Psoas muscle (tissue), 8 donors: ENCODE measurements around the gene ZNF683. TPM values are rescaled to one million over a fixed set of nuclear protein-coding genes. Genes with fewer than 3 reads are reported as not detected.

Experiments used
- ATAC-seq, 4 donors: fragments of 200-7000 bp; cut with Tn5 transposase; one replicate each; pipeline ENCODE4 v1.9.1; 2020; ENCODE audit warnings: moderate library complexity in 3 of 4, mild to moderate bottlenecking in 2 of 4
- DNase-seq, 2 donors: peaks; one replicate each; pipeline ENCODE4 v3.0.0-alpha.2; 2020
- H3K27ac ChIP-seq: fragments of 200-600 bp; one replicate; pipeline ENCODE4 v1.8.0; 2022
- H3K27me3 ChIP-seq, 3 donors: fragments of 200-600 bp in 1 of 3; one replicate each; pipeline versions ENCODE4 v1.6.1 to v1.8.0; 2013 to 2022; ENCODE audit warnings: low read length in 2 of 3, mild to moderate bottlenecking in 2 of 3, moderate library complexity in 1 of 3; ENCODE audit not compliant: insufficient read depth in 3 of 3
- H3K36me3 ChIP-seq, 2 donors: fragments of 200-600 bp in 1 of 2; one replicate each; pipeline versions ENCODE4 v1.6.1 to v1.8.0; 2013 to 2022; ENCODE audit warnings: low read depth in 1 of 2, mild to moderate bottlenecking in 1 of 2, moderate library complexity in 1 of 2; ENCODE audit not compliant: insufficient read depth in 1 of 2
- H3K4me1 ChIP-seq: fragments of 200-600 bp; one replicate; pipeline ENCODE4 v1.8.0; 2022
- H3K4me3 ChIP-seq: fragments of 200-600 bp; one replicate; pipeline ENCODE4 v1.8.0; 2022; ENCODE audit warnings: mild to moderate bottlenecking
- H3K9me3 ChIP-seq: fragments of 200-600 bp; one replicate; pipeline ENCODE4 v1.8.0; 2022
- WGBS, 3 donors: extraction: QIAGEN DNeasy Blood & Tissue Kit; methylation state at CpG; one replicate each; pipeline versions ENCODE4 v1.1.6 to v1.1.7; 2013; 5-methylcytosine and 5-hydroxymethylcytosine counted together
- intact Hi-C, 2 donors: fragments of 100-400 bp; cut with DNase I; formaldehyde crosslinking; loops; one replicate each; pipeline versions ENCODE4 v1.11.0 to v1.14.2; 2022
- polyA plus RNA-seq, 3 donors: library from polyadenylated mRNA; stranded (reverse); fragments of 200-250 nt; gene quantifications; one replicate each; pipeline ENCODE4 v1.2.3, GENCODE V29; 2013
- total RNA-seq, 4 donors: library from RNA; stranded (reverse); fragmentation: NEBNext Ultra II Directional in 2 of 4; extraction: Animal tissue kit (Norgen Biotek cat#: 25700) in 2 of 4; gene quantifications; one replicate each; pipeline versions ENCODE4 v1.2.1 to v1.2.4, GENCODE V29; 2021 to 2023
- TF ChIP-seq, protein P1 (sequence below): fragments of 200-600 bp; IDR thresholded peaks from one replicate; pipeline ENCODE4 v1.8.0; 2022; ENCODE audit warnings: antibody characterized with exemption
- donor health status: healthy with polysubstance abuse.
- donor health status: DM: no; HTN: no; CAD: no; lungs with moderate emphysema.
- donor health status: Bipolar disorder and iron deficiency.
- donor health status: healthy.
- donor health status: DM: yes; HTN: yes; CAD: no.
- donor health status: DM: no; HTN: no; CAD: no.
- donor health status: DM: no; HTN: no; CAD: no.
- donor health status: DM: yes; HTN: yes; CAD: no.

Gene ZNF683
- total and polyA plus RNA-seq, 7 donors = 0.06 TPM; not detected in 6

- Histone ChIP-seq H3K36me3 (no peaks in the 10 kb centered on the region), H3K27ac (no peak overlapping the region), H3K9me3 (no peaks in the 10 kb centered on the region), H3K4me3 (no peak overlapping the region), H3K27me3 (peaks cover 0 to 3% (median 0%) of the 10 kb centered on the region in 3 donors), H3K4me1 (peaks cover 4% of the 10 kb centered on the region)
- 69 to 81% (median 70%) methylated on average over 9 of the region's 9 CpGs for WGBS, 3 donors
- no peak for ATAC-seq
- no peak for DNase-seq
- TF ChIP-seq, protein P1, sequence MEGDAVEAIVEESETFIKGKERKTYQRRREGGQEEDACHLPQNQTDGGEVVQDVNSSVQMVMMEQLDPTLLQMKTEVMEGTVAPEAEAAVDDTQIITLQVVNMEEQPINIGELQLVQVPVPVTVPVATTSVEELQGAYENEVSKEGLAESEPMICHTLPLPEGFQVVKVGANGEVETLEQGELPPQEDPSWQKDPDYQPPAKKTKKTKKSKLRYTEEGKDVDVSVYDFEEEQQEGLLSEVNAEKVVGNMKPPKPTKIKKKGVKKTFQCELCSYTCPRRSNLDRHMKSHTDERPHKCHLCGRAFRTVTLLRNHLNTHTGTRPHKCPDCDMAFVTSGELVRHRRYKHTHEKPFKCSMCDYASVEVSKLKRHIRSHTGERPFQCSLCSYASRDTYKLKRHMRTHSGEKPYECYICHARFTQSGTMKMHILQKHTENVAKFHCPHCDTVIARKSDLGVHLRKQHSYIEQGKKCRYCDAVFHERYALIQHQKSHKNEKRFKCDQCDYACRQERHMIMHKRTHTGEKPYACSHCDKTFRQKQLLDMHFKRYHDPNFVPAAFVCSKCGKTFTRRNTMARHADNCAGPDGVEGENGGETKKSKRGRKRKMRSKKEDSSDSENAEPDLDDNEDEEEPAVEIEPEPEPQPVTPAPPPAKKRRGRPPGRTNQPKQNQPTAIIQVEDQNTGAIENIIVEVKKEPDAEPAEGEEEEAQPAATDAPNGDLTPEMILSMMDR = no peak
- intact Hi-C loops = no loop called here
Measured at GRCh38 chr1:26318338-26319064, 54.0 kb downstream of the ZNF683 start.

DNA sequence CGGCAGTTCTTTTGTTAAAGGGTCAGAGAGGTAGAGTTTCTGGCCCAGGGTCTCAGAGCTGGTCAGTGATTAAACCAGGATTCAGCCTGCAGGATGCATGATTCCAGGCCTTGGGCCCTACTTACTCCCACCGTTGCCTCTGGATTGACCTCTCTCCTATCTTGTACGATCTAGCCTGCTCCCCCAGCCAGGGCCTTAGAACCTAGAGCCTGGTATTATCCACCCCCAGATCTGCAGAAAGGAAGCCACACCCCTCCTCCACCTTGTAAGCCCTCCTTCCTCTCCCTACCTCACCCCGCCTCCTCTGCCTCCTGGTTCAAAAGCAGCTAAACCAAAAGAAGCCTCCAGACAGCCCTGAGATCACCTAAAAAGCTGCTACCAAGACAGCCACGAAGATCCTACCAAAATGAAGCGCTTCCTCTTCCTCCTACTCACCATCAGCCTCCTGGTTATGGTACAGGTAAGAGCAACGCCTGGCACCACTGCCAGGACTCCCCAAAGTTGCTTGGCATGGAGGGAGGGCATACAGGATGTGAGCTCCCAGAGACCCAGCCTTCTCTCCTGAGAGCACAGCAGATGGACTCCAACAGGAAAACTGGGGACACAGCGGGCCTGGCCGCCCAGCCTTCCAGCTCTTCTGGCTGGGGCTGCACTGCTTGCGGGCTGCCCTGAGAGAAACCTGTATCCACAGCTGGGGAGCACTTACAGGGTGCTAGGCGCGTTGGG is 54.8 kb downstream of the ZNF683 start, which contains the start of gene CD52:
Gene CD52, plus strand, starts transcription at position 347 of the 726 bp plus-strand sequence. Its CDS starts 60 bp downstream, at position 407.
- Histone ChIP-seq H3K9me3 (no peaks in the 10 kb centered on the region), H3K27me3 (peaks cover 0 to 3% (median 0%) of the 10 kb centered on the region in 3 donors), H3K27ac (no peak within 1 kb of the TSS), H3K36me3 (no peaks in the 10 kb centered on the region), H3K4me1 (peaks cover 4% of the 10 kb centered on the region), H3K4me3 (no peak within 1 kb of the TSS)
- no peak for DNase-seq
- TF ChIP-seq, protein P1 = no peak
- intact Hi-C loops = no loop called here
- no peak for ATAC-seq
- 70 to 78% (median 72%) methylated on average over 12 of the region's 12 CpGs for WGBS, 3 donors

- ATAC-seq (no peak), DNase-seq (no peak)
- WGBS, 3 donors = 86 to 94% (median 91%) methylated on average over 2 of the region's 2 CpGs
- H3K9me3 ChIP-seq = no peaks in the 10 kb centered on the region
- H3K36me3 ChIP-seq = no peaks in the 10 kb centered on the region
- H3K4me3 ChIP-seq = no peak overlapping the region
- H3K4me1 ChIP-seq = peaks cover 4% of the 10 kb centered on the region
- no peak overlapping the region for H3K27ac ChIP-seq
- intact Hi-C loops = no loop called here
- peaks cover 0 to 3% (median 0%) of the 10 kb centered on the region in 3 donors for H3K27me3 ChIP-seq
- TF ChIP-seq, protein P1 = no peak
Measured at GRCh38 chr1:26317146-26317545, 55.4 kb downstream of the ZNF683 start.

- DNase-seq (no peak), ATAC-seq (no peak)
- Histone ChIP-seq H3K27me3 (peaks cover 0 to 3% (median 0%) of the 10 kb centered on the region in 3 donors), H3K4me3 (no peak overlapping the region), H3K9me3 (no peaks in the 10 kb centered on the region), H3K27ac (no peak overlapping the region), H3K36me3 (no peaks in the 10 kb centered on the region), H3K4me1 (peaks cover under 1% of the 10 kb centered on the region)
- intact Hi-C loops = no loop called here
- WGBS, 3 donors = 76 to 86% (median 84%) methylated on average over 8 of the region's 8 CpGs
- TF ChIP-seq, protein P1 = no peak
Measured at GRCh38 chr1:26315874-26316850, 56.4 kb downstream of the ZNF683 start.
